Activated naive CD8-positive, alpha-beta T cell treated with anti-CD3 and anti-CD28 coated beads for 36 hours (primary cell): ENCODE measurements around the gene APLF. TPM values are rescaled to one million over a fixed set of nuclear protein-coding genes. Genes with fewer than 3 reads are reported as not detected.
A peak's percentile ranks its signal among the peaks of the same experiment; 100 is the strongest.

Source experiments
- DNase-seq: peaks from one replicate; pipeline ENCODE4 v3.0.0; 2021
- H3K27ac Mint-ChIP-seq: one replicate; pipeline ENCODE4 v1.8.0; 2022; ENCODE audit warnings: mild to moderate bottlenecking, moderate library complexity, mixed read lengths
- H3K27me3 Mint-ChIP-seq: one replicate; pipeline ENCODE4 v1.8.0; 2022; ENCODE audit warnings: mild to moderate bottlenecking, mixed read lengths
- H3K36me3 Mint-ChIP-seq: one replicate; pipeline ENCODE4 v1.8.0; 2021; ENCODE audit warnings: mild to moderate bottlenecking, mixed read lengths
- H3K4me1 Mint-ChIP-seq: one replicate; pipeline ENCODE4 v1.8.0; 2021; ENCODE audit warnings: mixed read lengths
- H3K4me3 Mint-ChIP-seq: one replicate; pipeline ENCODE4 v1.8.0; 2022; ENCODE audit warnings: mild to moderate bottlenecking, moderate library complexity, mixed read lengths
- H3K9me3 Mint-ChIP-seq: one replicate; pipeline ENCODE4 v1.8.0; 2022; ENCODE audit warnings: mixed read lengths
- total RNA-seq, 2 experiments: library from RNA; stranded (reverse); gene quantifications; one replicate each; pipeline ENCODE4 v1.2.3, GENCODE V29; 2021

APLF gene, protein sequence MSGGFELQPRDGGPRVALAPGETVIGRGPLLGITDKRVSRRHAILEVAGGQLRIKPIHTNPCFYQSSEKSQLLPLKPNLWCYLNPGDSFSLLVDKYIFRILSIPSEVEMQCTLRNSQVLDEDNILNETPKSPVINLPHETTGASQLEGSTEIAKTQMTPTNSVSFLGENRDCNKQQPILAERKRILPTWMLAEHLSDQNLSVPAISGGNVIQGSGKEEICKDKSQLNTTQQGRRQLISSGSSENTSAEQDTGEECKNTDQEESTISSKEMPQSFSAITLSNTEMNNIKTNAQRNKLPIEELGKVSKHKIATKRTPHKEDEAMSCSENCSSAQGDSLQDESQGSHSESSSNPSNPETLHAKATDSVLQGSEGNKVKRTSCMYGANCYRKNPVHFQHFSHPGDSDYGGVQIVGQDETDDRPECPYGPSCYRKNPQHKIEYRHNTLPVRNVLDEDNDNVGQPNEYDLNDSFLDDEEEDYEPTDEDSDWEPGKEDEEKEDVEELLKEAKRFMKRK
- total RNA-seq = 1 to 10 TPM; 2.4 to 2.7 TPM

DNA sequence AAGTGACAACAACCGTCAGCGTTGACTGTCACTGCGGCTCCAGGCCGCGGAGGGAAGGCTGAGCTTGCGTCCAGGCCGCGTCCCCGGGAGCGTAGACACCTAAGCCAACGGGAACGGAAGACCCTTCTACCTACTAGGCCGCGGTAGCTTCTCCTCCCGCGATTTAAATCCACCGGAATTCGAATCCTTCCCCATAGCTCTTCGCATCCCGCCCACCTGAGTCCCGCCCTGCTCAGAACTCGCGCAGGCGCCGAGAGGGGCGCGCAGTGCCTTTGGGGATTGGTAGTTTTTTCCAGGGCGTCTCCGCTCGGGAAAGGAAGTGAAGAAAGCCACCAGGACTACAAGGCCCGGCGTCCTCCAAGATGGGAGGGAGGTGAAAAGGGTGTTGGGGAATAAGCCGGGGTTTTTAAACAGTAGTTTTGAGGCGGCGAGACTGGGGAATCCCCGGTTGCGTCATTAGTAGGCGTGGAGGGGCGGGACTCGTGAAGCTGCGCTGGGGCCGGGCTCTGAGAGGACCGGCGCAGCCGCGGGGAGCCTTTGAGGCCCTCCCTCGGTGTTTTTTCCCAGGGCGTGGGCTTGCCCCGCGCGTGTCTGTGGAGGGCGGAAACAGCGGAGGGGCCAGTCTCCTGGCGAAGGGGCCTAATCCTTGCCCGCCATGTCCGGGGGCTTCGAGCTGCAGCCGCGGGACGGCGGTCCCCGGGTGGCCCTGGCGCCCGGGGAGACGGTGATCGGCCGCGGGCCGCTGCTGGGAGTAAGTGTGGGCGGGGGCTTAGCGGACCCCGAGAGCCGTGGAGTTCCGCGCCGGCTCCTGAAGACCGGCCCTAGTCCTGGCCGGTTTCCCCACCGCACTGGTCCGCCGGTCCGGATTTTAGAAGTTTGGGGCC is at the start of gene APLF, which contains the start of gene FBXO48:
Gene APLF, plus strand, starts transcription at position 509 of the 884 bp plus-strand sequence. Its CDS starts 147 bp downstream, at position 656.
Gene FBXO48, minus strand, starts transcription at position 218 of the 884 bp plus-strand sequence. CDS start 2,149 bp downstream, outside the sequence.
- DNase-seq = peak; percentile 94
- Mint-ChIP-seq H3K36me3 (peaks cover 2% of the 10 kb centered on the region), H3K27me3 (no peaks in the 10 kb centered on the region), H3K27ac (peak within 1 kb of the TSS; percentile 93), H3K9me3 (no peaks in the 10 kb centered on the region), H3K4me3 (peak within 1 kb of the TSS; percentile 95), H3K4me1 (peaks cover 42% of the 10 kb centered on the region)

DNA sequence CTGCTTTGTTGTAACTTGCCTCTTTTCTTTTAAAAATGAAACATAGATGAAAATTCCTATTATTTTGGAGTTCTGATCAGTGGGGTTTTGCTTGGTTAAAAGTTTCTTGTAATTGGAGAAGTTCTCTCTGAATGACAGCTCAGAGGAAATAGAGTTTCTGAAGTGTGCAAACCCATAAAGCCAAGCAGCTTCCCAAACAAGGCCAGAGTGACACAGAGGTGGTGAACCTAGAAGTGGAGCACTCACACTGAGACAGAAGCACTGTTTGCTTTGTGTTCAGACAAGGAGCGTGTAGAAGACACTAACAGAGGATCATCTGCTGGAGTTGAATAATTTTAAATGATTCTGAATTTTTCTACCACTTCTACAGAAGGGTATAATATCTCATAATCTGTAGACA is 49.5 kb upstream of the APLF start:
- Mint-ChIP-seq H3K27ac (peak overlapping the region; percentile 49), H3K9me3 (peaks cover 2% of the 10 kb centered on the region), H3K27me3 (peaks cover 4% of the 10 kb centered on the region), H3K4me1 (peaks cover 3% of the 10 kb centered on the region), H3K4me3 (no peak overlapping the region), H3K36me3 (no peaks in the 10 kb centered on the region)
- no peak for DNase-seq

DNA sequence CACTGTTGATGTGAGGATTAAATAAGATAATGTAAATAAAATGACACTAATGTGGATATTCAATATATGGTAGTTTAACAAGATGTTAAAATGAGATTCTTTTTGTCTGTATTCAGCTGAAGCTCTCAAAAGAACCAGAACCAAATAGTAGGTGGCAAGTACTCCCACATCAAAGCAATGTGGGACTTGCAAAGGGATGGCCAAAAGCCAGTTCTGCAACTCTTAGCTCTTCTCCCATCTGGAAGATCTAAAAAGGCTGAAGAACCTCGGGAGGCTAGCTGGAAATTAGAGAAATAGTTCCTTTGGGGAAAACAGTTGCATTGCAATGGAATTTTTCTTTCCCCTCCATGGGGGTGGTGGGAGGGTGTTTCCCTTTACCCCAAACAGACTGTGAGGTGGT is 49.0 kb upstream of the APLF start:
- H3K4me1 Mint-ChIP-seq = peaks cover 3% of the 10 kb centered on the region
- peaks cover 4% of the 10 kb centered on the region for H3K27me3 Mint-ChIP-seq

DNA sequence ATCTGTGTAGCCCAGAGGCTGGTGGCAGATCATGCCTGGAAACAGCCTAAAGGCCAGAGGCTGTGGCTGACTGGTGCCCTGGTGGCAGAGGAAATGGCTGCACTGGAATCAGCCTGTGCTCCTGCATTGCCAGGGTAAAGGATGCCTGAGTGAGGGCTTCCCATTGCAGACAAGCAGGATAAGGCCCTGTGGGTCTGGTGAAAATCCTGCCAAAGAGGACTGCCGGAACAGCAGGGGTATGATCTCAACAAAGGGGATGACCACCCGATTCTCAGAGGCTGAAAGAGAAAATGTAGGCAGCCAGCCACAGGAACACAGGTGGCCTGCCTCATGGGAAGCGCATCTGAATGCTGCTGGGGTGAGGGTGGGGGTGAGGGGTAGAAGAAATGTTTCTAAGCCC is 48.5 kb upstream of the APLF start:
- no peak overlapping the region for H3K4me3 Mint-ChIP-seq
- H3K27ac Mint-ChIP-seq = no peak overlapping the region
- DNase-seq = no peak
- H3K9me3 Mint-ChIP-seq = peaks cover 2% of the 10 kb centered on the region
- H3K27me3 Mint-ChIP-seq = peaks cover 4% of the 10 kb centered on the region
- peaks cover 3% of the 10 kb centered on the region for H3K4me1 Mint-ChIP-seq
- no peaks in the 10 kb centered on the region for H3K36me3 Mint-ChIP-seq

More for the DNA sequence above, 49.0 kb upstream of the APLF start:
- Mint-ChIP-seq H3K36me3 (no peaks in the 10 kb centered on the region), H3K9me3 (peaks cover 2% of the 10 kb centered on the region), H3K4me3 (no peak overlapping the region), H3K27ac (no peak overlapping the region)
- no peak for DNase-seq

DNA sequence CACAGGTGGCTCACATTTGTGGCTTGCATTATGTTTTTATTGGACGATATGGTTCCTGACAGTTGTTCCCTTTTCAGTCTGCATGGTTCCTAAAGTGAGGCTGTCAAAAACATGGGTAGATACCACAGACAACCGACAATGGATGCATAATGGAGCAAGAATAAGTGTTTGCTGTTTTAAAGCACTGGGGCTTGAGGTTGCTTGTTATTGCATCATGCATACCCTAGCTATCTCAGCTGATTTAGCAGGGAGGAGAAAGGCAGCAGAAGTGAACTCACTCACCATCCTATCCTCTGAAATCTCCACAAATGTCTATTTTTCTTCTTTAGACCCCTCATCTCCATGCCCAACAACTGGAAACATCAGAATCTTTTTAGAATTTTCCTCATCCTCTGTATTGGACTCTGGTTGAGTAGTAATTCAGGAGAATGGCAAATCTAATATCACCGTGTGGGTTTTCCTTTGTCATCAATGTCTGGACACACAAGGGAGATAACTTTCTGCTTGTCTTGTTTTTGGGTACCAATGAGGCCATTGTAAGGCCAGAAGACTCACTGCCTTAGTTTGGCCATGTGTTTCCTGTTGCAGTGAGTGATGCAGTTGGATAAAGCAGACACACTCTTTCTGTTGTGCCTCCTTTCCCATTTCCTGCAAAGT is 47.0 kb upstream of the APLF start:
- Mint-ChIP-seq H3K27me3 (peaks cover 4% of the 10 kb centered on the region), H3K4me3 (no peak overlapping the region), H3K4me1 (peaks cover 3% of the 10 kb centered on the region), H3K36me3 (no peaks in the 10 kb centered on the region), H3K27ac (no peak overlapping the region), H3K9me3 (peaks cover 2% of the 10 kb centered on the region)
- no peak for DNase-seq

DNA sequence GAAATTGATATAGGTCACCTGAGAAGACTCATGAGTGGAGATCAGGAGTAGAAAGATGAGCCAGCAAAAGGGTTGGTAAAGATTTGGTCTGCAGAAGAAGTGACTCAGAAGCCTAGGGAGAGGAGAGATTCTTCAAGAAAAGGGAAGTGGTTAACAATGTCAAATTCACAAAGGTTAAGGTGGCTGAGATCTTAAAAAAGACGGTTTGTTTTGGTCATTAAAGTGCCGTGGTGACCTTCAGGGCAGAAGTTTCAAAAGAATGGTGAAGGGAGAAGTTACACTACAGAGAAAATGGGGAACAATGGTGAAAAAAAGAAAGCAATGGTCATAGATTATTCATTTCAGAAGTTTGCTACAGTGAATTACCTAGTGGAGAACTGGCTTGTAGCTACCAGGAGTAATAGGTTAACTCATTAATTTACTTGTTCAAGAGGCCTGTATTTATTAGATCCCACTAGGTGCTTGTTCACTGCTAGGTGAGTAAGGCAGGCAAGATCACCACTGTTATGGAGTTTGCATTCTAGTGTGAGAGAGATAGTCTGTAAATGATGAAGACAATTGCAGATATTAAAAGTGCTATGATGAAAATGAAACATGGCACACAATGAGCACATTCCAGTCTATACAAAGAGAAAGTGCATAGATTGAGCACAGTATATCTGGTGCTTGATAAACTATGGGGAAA is 43.3 kb upstream of the APLF start:
- H3K4me1 Mint-ChIP-seq = peaks cover 5% of the 10 kb centered on the region
- H3K27me3 Mint-ChIP-seq = no peaks in the 10 kb centered on the region
- H3K27ac Mint-ChIP-seq = no peak overlapping the region
- DNase-seq = no peak
- no peaks in the 10 kb centered on the region for H3K36me3 Mint-ChIP-seq
- peaks cover 2% of the 10 kb centered on the region for H3K9me3 Mint-ChIP-seq
- H3K4me3 Mint-ChIP-seq = no peak overlapping the region

DNA sequence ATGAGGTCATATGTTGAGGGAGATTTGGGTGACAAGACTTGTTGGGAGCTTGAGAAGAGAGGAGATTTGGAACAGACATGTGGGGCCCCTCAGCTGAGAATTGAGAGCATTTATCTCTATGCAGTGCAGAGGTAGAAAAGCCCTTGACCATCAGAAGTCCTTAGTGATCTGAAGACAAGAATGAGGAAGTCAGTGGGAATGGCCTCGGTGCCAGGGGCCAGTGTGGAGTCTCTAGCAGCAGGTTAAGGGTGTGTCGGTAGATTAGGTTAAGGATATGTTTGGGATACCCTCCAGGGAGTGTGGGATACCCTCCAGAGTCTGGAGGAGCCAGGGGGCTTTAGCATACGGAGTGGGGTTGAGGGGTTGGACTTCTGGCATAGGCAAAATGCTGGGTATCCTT is 41.9 kb upstream of the APLF start:
- Mint-ChIP-seq H3K9me3 (peaks cover 2% of the 10 kb centered on the region), H3K27me3 (no peaks in the 10 kb centered on the region), H3K36me3 (no peaks in the 10 kb centered on the region), H3K4me1 (peaks cover 5% of the 10 kb centered on the region), H3K27ac (no peak overlapping the region), H3K4me3 (no peak overlapping the region)
- no peak for DNase-seq

DNA sequence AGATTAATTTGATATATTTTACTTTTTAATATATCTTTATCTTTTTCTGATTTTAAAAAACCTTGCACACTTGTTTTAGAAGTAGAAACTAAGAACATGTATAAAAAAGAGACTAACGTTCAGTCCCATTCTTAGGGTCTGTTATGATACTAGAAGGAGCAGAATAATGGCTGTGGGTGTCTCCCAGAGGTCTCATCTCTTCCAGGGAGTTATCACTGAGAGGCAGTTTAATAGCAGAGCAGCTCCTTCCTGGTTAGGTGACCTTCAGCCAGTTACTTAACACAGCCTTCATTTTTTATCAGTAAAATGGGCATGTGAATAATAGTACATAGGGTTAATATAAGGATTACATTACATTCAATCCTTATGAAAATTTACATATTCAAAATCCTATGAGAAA is 40.9 kb upstream of the APLF start:
- Mint-ChIP-seq H3K4me3 (no peak overlapping the region), H3K9me3 (peaks cover 2% of the 10 kb centered on the region), H3K27me3 (no peaks in the 10 kb centered on the region), H3K36me3 (no peaks in the 10 kb centered on the region), H3K4me1 (peaks cover 5% of the 10 kb centered on the region), H3K27ac (no peak overlapping the region)
- DNase-seq = no peak

DNA sequence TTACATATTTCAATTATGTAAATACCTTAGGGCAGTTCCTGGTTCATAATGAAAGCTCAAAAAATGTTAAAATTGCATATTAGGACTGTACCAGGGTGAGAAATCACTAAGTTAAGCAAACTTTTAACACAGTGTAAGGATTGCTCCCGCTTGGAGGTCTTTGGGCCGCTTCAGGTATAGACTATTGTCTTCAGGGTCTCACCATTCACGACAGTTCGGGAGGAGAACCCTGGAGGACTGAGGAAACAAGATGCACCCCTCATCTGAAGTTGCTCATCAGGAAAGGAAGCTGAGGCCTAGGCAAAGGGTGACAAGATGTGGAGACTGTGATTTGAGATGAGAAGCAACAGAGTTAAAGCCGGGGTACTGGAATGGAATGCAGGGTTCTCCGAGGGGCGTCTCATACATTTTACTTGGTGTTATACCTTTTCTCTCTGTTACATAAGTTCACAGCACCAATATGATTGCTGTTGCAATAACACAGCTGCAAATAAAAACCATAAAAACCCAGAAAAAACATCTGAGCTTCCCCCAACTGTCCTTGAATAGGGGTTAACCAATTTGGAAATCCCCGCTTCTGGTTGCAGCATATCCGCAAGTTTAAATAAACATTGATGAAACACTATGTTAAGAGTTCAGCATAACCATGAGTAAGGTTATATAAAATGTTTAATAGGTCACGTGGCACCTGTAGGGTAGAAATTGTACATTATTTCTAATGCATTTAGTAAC is 40.4 kb upstream of the APLF start:
- DNase-seq = no peak
- Mint-ChIP-seq H3K36me3 (no peaks in the 10 kb centered on the region), H3K4me3 (no peak overlapping the region), H3K9me3 (peaks cover under 1% of the 10 kb centered on the region), H3K27ac (no peak overlapping the region), H3K27me3 (no peaks in the 10 kb centered on the region), H3K4me1 (peaks cover 5% of the 10 kb centered on the region)

DNA sequence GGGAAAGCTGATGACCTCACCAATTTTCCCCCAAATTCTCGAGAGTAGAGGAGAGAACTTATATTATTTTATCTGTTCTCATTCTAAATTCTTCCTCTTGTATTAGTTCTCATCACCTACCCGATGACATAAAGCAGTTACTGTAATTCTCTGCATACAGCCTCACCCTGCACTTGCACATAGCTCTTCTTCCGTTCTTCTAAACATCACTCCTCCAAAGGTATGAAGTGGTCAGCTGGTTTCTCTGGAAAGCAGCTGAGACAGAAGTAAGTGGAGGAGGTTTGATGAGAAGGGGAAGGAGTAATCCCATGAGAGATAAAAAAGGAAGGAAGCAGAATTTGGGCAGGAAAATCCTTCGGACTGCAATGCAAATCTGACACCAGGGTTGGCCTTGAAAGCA is 39.3 kb upstream of the APLF start:
- H3K36me3 Mint-ChIP-seq = no peaks in the 10 kb centered on the region
- H3K27me3 Mint-ChIP-seq = no peaks in the 10 kb centered on the region
- no peak for DNase-seq
- H3K9me3 Mint-ChIP-seq = no peaks in the 10 kb centered on the region
- peaks cover 5% of the 10 kb centered on the region for H3K4me1 Mint-ChIP-seq
- H3K4me3 Mint-ChIP-seq = no peak overlapping the region
- no peak overlapping the region for H3K27ac Mint-ChIP-seq

DNA sequence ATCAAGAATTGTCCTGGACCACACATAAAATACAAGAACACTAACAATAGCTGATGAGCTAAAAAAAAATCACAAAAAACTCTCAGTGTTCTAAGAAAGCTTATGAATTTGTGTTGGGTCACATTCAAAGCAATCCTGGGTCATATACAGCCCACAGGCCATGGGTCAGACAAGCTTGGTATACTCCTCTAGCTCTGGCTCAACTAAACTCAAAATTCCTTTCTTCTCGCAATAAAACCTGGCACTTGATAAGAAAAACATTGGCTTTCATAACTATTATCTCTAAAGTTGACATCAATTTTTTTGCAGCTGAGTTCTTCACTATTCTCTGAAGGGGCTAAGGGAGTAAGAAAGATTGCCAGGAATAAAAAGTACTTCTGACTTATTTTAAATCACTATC is 38.6 kb upstream of the APLF start:
- DNase-seq = no peak
- Mint-ChIP-seq H3K36me3 (no peaks in the 10 kb centered on the region), H3K27ac (no peak overlapping the region), H3K4me1 (peaks cover 5% of the 10 kb centered on the region), H3K4me3 (no peak overlapping the region), H3K9me3 (no peaks in the 10 kb centered on the region), H3K27me3 (no peaks in the 10 kb centered on the region)

DNA sequence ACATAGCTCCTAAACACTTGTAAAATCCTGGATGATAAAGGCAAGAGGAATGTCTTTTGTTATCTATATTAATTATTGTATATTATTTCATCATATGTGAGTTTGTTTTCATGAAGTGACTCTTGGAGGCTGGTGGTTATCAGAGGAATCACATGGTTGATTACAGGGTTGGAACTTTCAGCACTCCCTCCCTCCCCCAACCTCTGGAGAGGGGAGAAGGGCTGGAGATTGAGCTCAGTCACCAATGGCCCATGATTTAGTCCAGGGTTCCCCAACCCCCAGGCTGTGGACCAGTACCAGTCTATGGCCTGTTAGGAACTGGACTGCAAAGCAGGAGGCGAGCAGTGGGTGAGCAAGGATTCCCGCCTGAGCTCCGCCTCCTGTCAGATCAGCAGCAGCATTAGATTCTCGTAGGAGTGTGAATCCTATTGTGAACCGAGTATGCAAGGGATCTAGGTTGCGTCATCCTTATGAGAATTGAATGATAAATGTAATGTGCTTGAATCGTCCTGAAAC is 38.0 kb upstream of the APLF start:
- Mint-ChIP-seq H3K4me3 (no peak overlapping the region), H3K36me3 (no peaks in the 10 kb centered on the region), H3K4me1 (peaks cover 5% of the 10 kb centered on the region), H3K27me3 (no peaks in the 10 kb centered on the region), H3K9me3 (no peaks in the 10 kb centered on the region), H3K27ac (no peak overlapping the region)
- DNase-seq = no peak

DNA sequence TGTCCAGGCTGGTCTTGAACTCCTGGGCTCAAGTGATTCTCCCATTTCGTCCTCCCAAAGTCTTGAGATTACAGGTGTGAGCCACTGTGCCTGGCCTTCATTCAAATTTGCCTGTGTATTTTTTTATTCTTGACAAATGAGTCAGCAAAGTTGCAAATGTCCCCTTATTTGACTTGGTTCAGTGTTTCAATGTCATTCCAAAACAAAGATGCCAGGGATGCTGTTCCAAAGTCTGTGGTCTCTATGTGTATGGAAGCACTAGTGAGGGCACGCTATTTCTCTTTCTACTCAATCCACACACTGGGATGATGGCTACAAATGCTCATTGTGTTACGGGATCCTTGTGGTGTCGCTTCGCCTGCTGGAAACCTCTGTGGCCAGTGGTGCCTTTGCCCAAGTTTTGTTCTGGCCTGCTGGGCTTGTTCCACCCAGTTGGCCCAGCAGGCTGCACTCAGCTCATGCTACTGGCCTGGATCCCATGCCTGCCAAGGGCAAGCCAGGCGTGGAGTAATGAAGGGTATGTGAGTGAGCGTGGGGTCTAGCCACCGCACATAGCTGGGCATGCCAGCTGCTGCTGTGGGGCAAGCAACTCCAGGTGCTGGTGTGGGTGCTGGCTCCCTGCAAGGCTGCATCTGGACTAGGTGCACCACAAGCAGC is 35.9 kb upstream of the APLF start:
- H3K27me3 Mint-ChIP-seq = no peaks in the 10 kb centered on the region
- H3K27ac Mint-ChIP-seq = no peak overlapping the region
- DNase-seq = no peak
- H3K4me1 Mint-ChIP-seq = peaks cover 5% of the 10 kb centered on the region
- no peaks in the 10 kb centered on the region for H3K36me3 Mint-ChIP-seq
- H3K9me3 Mint-ChIP-seq = no peaks in the 10 kb centered on the region
- no peak overlapping the region for H3K4me3 Mint-ChIP-seq
